Heart right ventricle (tissue), 16 donors: ENCODE results near the gene ACSL5. TPM values are rescaled to one million over a fixed set of nuclear protein-coding genes. Genes with fewer than 3 reads are reported as not detected.
A peak's percentile ranks its signal among the peaks of the same experiment; 100 is the strongest.

Experiments
- ATAC-seq, 8 donors: fragments of 200-7000 bp; cut with Tn5 transposase; one replicate each; pipeline ENCODE4 v1.9.1; 2020; ENCODE audit warnings: mild to moderate bottlenecking in 8 of 8, moderate library complexity in 8 of 8, moderate number of reproducible peaks in 1 of 8
- DNase-seq, 2 donors: peaks; one replicate each; pipeline ENCODE4 v3.0.0-alpha.2; 2020
- H3K27ac ChIP-seq, 10 donors: fragments of 200-600 bp; sonication (generic) in 2 of 10; one replicate each; pipeline versions ENCODE4 v1.5.0 to v1.8.0; 2020 to 2022; ENCODE audit warnings: mild to moderate bottlenecking in 3 of 10
- H3K27me3 ChIP-seq, 7 donors: fragments of 200-600 bp; one replicate each; pipeline ENCODE4 v1.8.0; 2021 to 2022; ENCODE audit warnings: mild to moderate bottlenecking in 2 of 7
- H3K36me3 ChIP-seq, 9 donors: fragments of 200-600 bp; sonication (generic) in 1 of 9; one replicate each; pipeline versions ENCODE4 v1.5.0 to v1.8.0; 2020 to 2022; ENCODE audit warnings: mild to moderate bottlenecking in 2 of 9
- H3K4me1 ChIP-seq, 9 donors: fragments of 200-600 bp; sonication (generic) in 1 of 9; one replicate each; pipeline versions ENCODE4 v1.5.0 to v1.8.0; 2020 to 2022; ENCODE audit warnings: mild to moderate bottlenecking in 4 of 9
- H3K4me3 ChIP-seq, 10 donors: fragments of 200-600 bp; sonication (generic) in 2 of 10; one replicate each; pipeline versions ENCODE4 v1.5.0 to v1.8.0; 2020 to 2022; ENCODE audit warnings: mild to moderate bottlenecking in 7 of 10, moderate library complexity in 2 of 10
- H3K9me3 ChIP-seq, 11 donors: fragments of 200-600 bp in 10 of 11; sonication (generic) in 2 of 11; one replicate each; pipeline versions ENCODE4 v1.5.0 to v1.8.0; 2013 to 2022; ENCODE audit warnings: mild to moderate bottlenecking in 2 of 11, control low read depth in 1 of 11, moderate library complexity in 1 of 11
- CTCF ChIP-seq, 9 donors: fragments of 200-600 bp; sonication (generic) in 2 of 9; IDR thresholded peaks; one replicate each; pipeline versions ENCODE4 v1.5.0 to v1.8.0; 2021 to 2022; ENCODE audit warnings: antibody characterized with exemption in 9 of 9, mild to moderate bottlenecking in 5 of 9, moderate library complexity in 1 of 9
- WGBS, 2 donors: extraction: QIAGEN DNeasy Blood & Tissue Kit; methylation state at CpG; one replicate each; pipeline ENCODE4 v1.1.7; 2013; ENCODE audit warnings: inconsistent platforms in 1 of 2; 5-methylcytosine and 5-hydroxymethylcytosine counted together
- intact Hi-C, 10 donors: fragments of 100-400 bp; cut with DNase I; formaldehyde crosslinking; loops; one replicate each; pipeline versions ENCODE4 v1.11.1 to v1.14.2; 2022
- long read RNA-seq, 3 donors: library from polyadenylated mRNA; unstranded; transcript quantifications; one replicate each; pipeline ENCODE4 v2.0.0, GENCODE V29; 2020 to 2021
- polyA plus RNA-seq, 2 donors: library from polyadenylated mRNA; stranded (reverse); fragments of 200-250 nt; gene quantifications; one replicate each; pipeline ENCODE4 v1.2.3, GENCODE V29; 2013
- total RNA-seq, 10 donors: library from RNA; stranded (reverse); fragmentation: NEBNext Ultra II Directional in 3 of 10; extraction: Animal tissue kit (Norgen Biotek cat#: 25700) in 3 of 10; gene quantifications; one replicate each; pipeline versions ENCODE4 v1.2.1 to v1.2.4, GENCODE V29; 2021 to 2023
- donor health status: Arrhythmogenic right ventricular cardiomyopathy.
- donor health status: ischemic (EF 13 %, LVEDD 7.1; RV severe dilation, severe dysfunction).
- donor health status: healthy with polysubstance abuse.
- donor health status: DM: no; HTN: yes; CAD: no.
- donor health status: DM: no; HTN: no; CAD: no.
- donor health status: ischemic (EF 25% LVEDD 6.9; RV normal size, moderate dysfunction).
- donor health status: ischemic (EF 25% LVEDD 5.7; RV mildly dilated, moderate dysfunction).
- donor health status: healthy.
- donor health status: DM: yes; HTN: yes; CAD: no.
- donor health status: Ischemic cardiomyopathy.
- donor health status: ischemic (EF 35%, LVEDD 5.7; RV mildly dilated, moderate dysfunction).
- donor health status: nonischemic (EF 11% LVEDD 7.7; RV severe dilation, severe dysfunction).
- donor health status: DM: yes; HTN: yes; CAD: no.
- donor health status: PGD.
- donor health status: ischemic (EF 29% LVEDD 5.4; RV normal size, mild dysfunction).
- donor health status: nonischemic (EF 23%, LVEDD 6.1; RV moderate dilation, normal function).

The ACSL5 gene
- total RNA-seq (10 to 100 TPM in 2 of 10 donors, 1 to 10 TPM in 8; 3.1 to 17.4 (median 5.9) TPM), polyA plus RNA-seq (1 to 10 TPM; 7.3 to 8.9 TPM)
- long read RNA-seq, donor 1, partial matches to known transcripts: 1 of 7 reads
- long read RNA-seq, donor 1, other reads (novel, unspliced or antisense): 3 of 7 reads
- long read RNA-seq, donor 2, transcript ACSL5-203 (21 exons, 3,353 nt): major isoform, 8 of 14 reads
- long read RNA-seq, donor 2, partial matches to known transcripts: 5 of 14 reads
- long read RNA-seq, donor 2, other reads (novel, unspliced or antisense): 1 of 14 reads
- long read RNA-seq, donor 3, transcript ACSL5-203 (21 exons, 3,353 nt): major isoform, 18 of 32 reads
- long read RNA-seq, donor 3, partial matches to known transcripts: 8 of 32 reads
- long read RNA-seq, donor 3, other reads (novel, unspliced or antisense): 6 of 32 reads

GRCh38 chr10:112373912-112374338, at the start of gene ACSL5:
ACSL5 (plus strand) TSS chr10:112374116; CDS start chr10:112394947, 20,831 bp downstream.
- 86 to 92% methylated on average over 4 of the region's 4 CpGs for WGBS, 2 donors

GRCh38 chr10:112327678-112328077, 46.2 kb upstream of the ACSL5 start:
- DNase-seq: no peak
- WGBS, 2 donors: 71 to 87% methylated on average over 3 of the region's 3 CpGs
- H3K27me3 ChIP-seq: no peaks in the 10 kb centered on the region
- TF ChIP-seq CTCF (IDR thresholded peaks at IDR 0.05): no peak
- no peaks in the 10 kb centered on the region for H3K4me1 ChIP-seq
- ATAC-seq: no peak
- intact Hi-C loops: no loop called here
- H3K36me3 ChIP-seq: no peaks in the 10 kb centered on the region
- H3K9me3 ChIP-seq: no peaks in the 10 kb centered on the region
- no peak overlapping the region for H3K27ac ChIP-seq
- no peak overlapping the region for H3K4me3 ChIP-seq

More at GRCh38 chr10:112373912-112374338, at the start of gene ACSL5:
- Histone ChIP-seq H3K9me3 (no peaks in the 10 kb centered on the region), H3K4me3 (no peak within 1 kb of the TSS), H3K27ac (peak within 1 kb of the TSS in 9 of 10 donors; percentile 70 to 98 (median 82)), H3K4me1 (peaks cover 0 to 33% (median 22%) of the 10 kb centered on the region in 9 donors), H3K36me3 (no peaks in the 10 kb centered on the region), H3K27me3 (no peaks in the 10 kb centered on the region)
- TF ChIP-seq CTCF (IDR thresholded peaks at IDR 0.05): no peak
- DNase-seq (no peak), ATAC-seq (no peak)
- intact Hi-C loops: no loop called here

- Histone ChIP-seq H3K27ac (no peak overlapping the region), H3K9me3 (no peaks in the 10 kb centered on the region), H3K27me3 (no peaks in the 10 kb centered on the region), H3K4me3 (no peak overlapping the region), H3K4me1 (peaks cover 0 to 3% (median 0%) of the 10 kb centered on the region in 9 donors), H3K36me3 (no peaks in the 10 kb centered on the region)
- ATAC-seq (no peak), DNase-seq (no peak)
- intact Hi-C loops: no loop called here
- no peak for TF ChIP-seq CTCF (IDR thresholded peaks at IDR 0.05)
- WGBS, 2 donors: 62 to 73% methylated on average over 4 of the region's 4 CpGs
Measured at GRCh38 chr10:112330162-112330561, 43.8 kb upstream of the ACSL5 start.

- Histone ChIP-seq H3K4me3 (no peak overlapping the region), H3K9me3 (no peaks in the 10 kb centered on the region), H3K4me1 (peaks cover 0 to 8% (median 0%) of the 10 kb centered on the region in 9 donors), H3K27me3 (no peaks in the 10 kb centered on the region), H3K36me3 (no peaks in the 10 kb centered on the region), H3K27ac (no peak overlapping the region)
- TF ChIP-seq CTCF (IDR thresholded peaks at IDR 0.05): no peak
- intact Hi-C loops: no loop called here
- DNase-seq: no peak
- 75 to 85% methylated on average over 1 of the region's 1 CpG for WGBS, 2 donors
- ATAC-seq: no peak
Measured at GRCh38 chr10:112330607-112331160, 43.2 kb upstream of the ACSL5 start.
